Hepatocyte (in vitro differentiated cells): ENCODE results near the gene GP1BB. TPM values are rescaled to one million over a fixed set of nuclear protein-coding genes. Genes with fewer than 3 reads are reported as not detected.

Experiments
- DNase-seq: peaks from one replicate; pipeline ENCODE4 v3.0.0-alpha.2; 2016; ENCODE audit warnings: low spot score
- H2AFZ ChIP-seq: fragments of 200-600 bp; sonication (generic); 2 replicates; pipeline ENCODE4 v1.6.0; 2016; ENCODE audit warnings: antibody characterized with exemption, mild to moderate bottlenecking
- H3K27ac ChIP-seq: fragments of 200-600 bp; sonication (generic); 2 replicates; pipeline ENCODE4 v1.5.1; 2016; ENCODE audit warnings: mild to moderate bottlenecking
- H3K27me3 ChIP-seq: fragments of 200-600 bp; sonication (generic); 2 replicates; pipeline ENCODE4 v1.6.1; 2016
- H3K36me3 ChIP-seq: fragments of 200-600 bp; sonication (generic); replicated peaks from 2 replicates; pipeline ENCODE4 v1.5.1; 2016; ENCODE audit warnings: low read depth; ENCODE audit not compliant: insufficient read depth
- H3K4me1 ChIP-seq: fragments of 200-600 bp; sonication (generic); 2 replicates; pipeline ENCODE4 v1.5.1; 2016; ENCODE audit warnings: mild to moderate bottlenecking, moderate library complexity; ENCODE audit not compliant: insufficient read depth
- H3K4me2 ChIP-seq: fragments of 200-600 bp; sonication (generic); 2 replicates; pipeline ENCODE4 v1.6.0; 2016
- H3K4me3 ChIP-seq: fragments of 200-600 bp; sonication (generic); 2 replicates; pipeline ENCODE4 v1.5.1; 2016; ENCODE audit warnings: mild to moderate bottlenecking
- H3K79me2 ChIP-seq: fragments of 200-600 bp; sonication (generic); 2 replicates; pipeline ENCODE4 v1.6.0; 2017; ENCODE audit warnings: mild to moderate bottlenecking
- H3K9me2 ChIP-seq: fragments of 200-600 bp; sonication (generic); replicated peaks from 2 replicates; pipeline ENCODE4 v1.6.0; 2017; ENCODE audit warnings: mild to moderate bottlenecking; ENCODE audit not compliant: insufficient read depth
- H3K9me3 ChIP-seq: fragments of 200-600 bp; sonication (generic); 2 replicates; pipeline ENCODE4 v1.5.1; 2016; ENCODE audit warnings: low read depth, mild to moderate bottlenecking
- H4K20me1 ChIP-seq: fragments of 200-600 bp; sonication (generic); 2 replicates; pipeline ENCODE4 v1.6.0; 2016; ENCODE audit warnings: mild to moderate bottlenecking; ENCODE audit not compliant: insufficient read depth, poor library complexity, severe bottlenecking
- CTCF ChIP-seq: fragments of 200-600 bp; sonication (generic); IDR thresholded peaks from 2 replicates; pipeline ENCODE4 v1.5.1; 2016; ENCODE audit warnings: antibody characterized with exemption, mild to moderate bottlenecking; ENCODE audit not compliant: poor library complexity
- EZH2 ChIP-seq: fragments of 200-600 bp; sonication (generic); IDR thresholded peaks from 2 replicates; pipeline ENCODE4 v1.6.1; 2016; ENCODE audit warnings: antibody characterized with exemption, mild to moderate bottlenecking, borderline replicate concordance
- EZH2phosphoT487 ChIP-seq: fragments of 200-600 bp; sonication (generic); IDR thresholded peaks from one replicate; pipeline ENCODE4 v1.6.1; 2018; ENCODE audit warnings: antibody characterized with exemption, mild to moderate bottlenecking, low read depth, moderate library complexity; ENCODE audit not compliant: unreplicated experiment, severe bottlenecking
- WGBS: methylation state at CpG from one replicate; pipeline ENCODE4 v1.1.6; 2016; ENCODE audit warnings: low lambda C conversion rate; ENCODE audit errors: missing lambda C conversion rate; 5-methylcytosine and 5-hydroxymethylcytosine counted together
- polyA plus RNA-seq: library from polyadenylated mRNA; unstranded; fragments of >200 nt; fragmentation: Nextera tagmentation; extraction: Ambion mirVana; gene quantifications from 2 replicates; pipeline ENCODE4 v1.2.1, GENCODE V29; 2016
- total RNA-seq: library from RNA; depleted of rRNA; stranded (reverse); fragments of >200 nt; gene quantifications from 2 replicates; pipeline ENCODE4 v1.2.3, GENCODE V29; 2014

Gene GP1BB
- total and polyA plus RNA-seq, 2 experiments from 2014 or later = 2.5 to 2.8 TPM

- H3K9me2 ChIP-seq = no peaks in the 10 kb centered on the region
- H3K9me3 ChIP-seq = no peaks in the 10 kb centered on the region
- H3K4me2 ChIP-seq = no peak overlapping the region
- DNase-seq = no peak
- H3K36me3 ChIP-seq = no peaks in the 10 kb centered on the region
- H3K79me2 ChIP-seq = no peaks in the 10 kb centered on the region
- no peak overlapping the region for H3K4me3 ChIP-seq
- WGBS = 84% methylated on average over 4 of the region's 4 CpGs
- H3K27ac ChIP-seq = no peak overlapping the region
- no peak for TF ChIP-seq EZH2
- no peak for TF ChIP-seq EZH2phosphoT487
- no peak for TF ChIP-seq CTCF
- peaks cover 79% of the 10 kb centered on the region for H3K27me3 ChIP-seq
- H3K4me1 ChIP-seq = no peaks in the 10 kb centered on the region
- H2AFZ ChIP-seq = no peak overlapping the region
- no peaks in the 10 kb centered on the region for H4K20me1 ChIP-seq
Measured at GRCh38 chr22:19772422-19772672, 49.0 kb downstream of the GP1BB start.

- H4K20me1 ChIP-seq = no peaks in the 10 kb centered on the region
- no peak for DNase-seq
- H3K4me1 ChIP-seq = no peaks in the 10 kb centered on the region
- H3K27me3 ChIP-seq = peaks cover 74% of the 10 kb centered on the region
- TF ChIP-seq EZH2 (no peak), EZH2phosphoT487 (no peak), CTCF (no peak)
- H2AFZ ChIP-seq = no peak overlapping the region
- no peaks in the 10 kb centered on the region for H3K9me3 ChIP-seq
- no peaks in the 10 kb centered on the region for H3K9me2 ChIP-seq
- H3K79me2 ChIP-seq = no peaks in the 10 kb centered on the region
- no peaks in the 10 kb centered on the region for H3K36me3 ChIP-seq
- H3K4me2 ChIP-seq = no peak overlapping the region
- no peak overlapping the region for H3K4me3 ChIP-seq
- no peak overlapping the region for H3K27ac ChIP-seq
- WGBS = 80% methylated on average over 25 of the region's 25 CpGs
Measured at GRCh38 chr22:19772673-19773469, 49.5 kb downstream of the GP1BB start.

GRCh38 chr22:19773470-19774040 is 50.2 kb downstream of the GP1BB start:
- Histone ChIP-seq H3K9me3 (no peaks in the 10 kb centered on the region), H3K27ac (no peak overlapping the region), H3K79me2 (no peaks in the 10 kb centered on the region), H3K4me1 (no peaks in the 10 kb centered on the region), H2AFZ (no peak overlapping the region), H3K4me3 (no peak overlapping the region), H3K27me3 (peaks cover 67% of the 10 kb centered on the region), H3K4me2 (no peak overlapping the region), H3K9me2 (no peaks in the 10 kb centered on the region), H4K20me1 (no peaks in the 10 kb centered on the region), H3K36me3 (no peaks in the 10 kb centered on the region)
- WGBS = 84% methylated on average over 9 of the region's 9 CpGs
- no peak for TF ChIP-seq EZH2
- TF ChIP-seq CTCF = no peak
- no peak for TF ChIP-seq EZH2phosphoT487
- DNase-seq = no peak

Other genes with a start within 250 kb of the GP1BB start
- gene UFD1, start 244.3 kb upstream of the GP1BB start, total RNA-seq = 48.6 and 51.5 TPM in 2 replicates
- 79.1 and 86.0 TPM in 2 replicates for gene UFD1, start 244.3 kb upstream of the GP1BB start, polyA plus RNA-seq
- gene CDC45, start 243.6 kb upstream of the GP1BB start, total RNA-seq = 6.5 and 7.1 TPM in 2 replicates
- 3.5 and 3.7 TPM in 2 replicates for gene CDC45, start 243.6 kb upstream of the GP1BB start, polyA plus RNA-seq
- 4.9 and 8.9 TPM in 2 replicates for gene CLDN5, start 199.1 kb upstream of the GP1BB start, total RNA-seq
- 9.9 and 12.0 TPM in 2 replicates for gene CLDN5, start 199.1 kb upstream of the GP1BB start, polyA plus RNA-seq
- 4.3 and 10.0 TPM in 2 replicates for gene SEPTIN5, start 9.0 kb upstream of the GP1BB start, total RNA-seq
- gene SEPTIN5, start 9.0 kb upstream of the GP1BB start, polyA plus RNA-seq = 9.4 and 9.7 TPM in 2 replicates
- not detected in 2 replicates for gene TBX1, start 37.2 kb downstream of the GP1BB start, total RNA-seq
- gene TBX1, start 37.2 kb downstream of the GP1BB start, polyA plus RNA-seq = 0.07 and 1.1 TPM in 2 replicates
- gene GNB1L, start 131.3 kb downstream of the GP1BB start, total RNA-seq = 2.6 and 4.1 TPM in 2 replicates
- gene GNB1L, start 131.3 kb downstream of the GP1BB start, polyA plus RNA-seq = 8.5 TPM in 2 replicates
- 12.3 and 15.9 TPM in 2 replicates for gene RTL10, start 131.3 kb downstream of the GP1BB start, total RNA-seq
- 12.9 and 13.0 TPM in 2 replicates for gene RTL10, start 131.3 kb downstream of the GP1BB start, polyA plus RNA-seq
- 74.5 and 78.2 TPM in 2 replicates for gene COMT, start 218.2 kb downstream of the GP1BB start, total RNA-seq
- gene COMT, start 218.2 kb downstream of the GP1BB start, polyA plus RNA-seq = 129 and 153 TPM in 2 replicates
- gene TXNRD2, start 218.3 kb downstream of the GP1BB start, total RNA-seq = 0.60 TPM in 1 of 2 replicates, not detected in the other
- gene TXNRD2, start 218.3 kb downstream of the GP1BB start, polyA plus RNA-seq = 1.6 and 2.1 TPM in 2 replicates